ENCODE measurements around the gene HNRNPA0.
A peak's percentile ranks its signal among the peaks of the same experiment; 100 is the strongest.

HNRNPA0 gene

GRCh38 chr5:137727623-137728022 is 26.5 kb downstream of the HNRNPA0 start:
- no peak for DNase-seq (ENCODE audit: low spot score)

- DNase-seq (ENCODE audit: low spot score): no peak
Observed at GRCh38 chr5:137724251-137724650, 29.9 kb downstream of the HNRNPA0 start.

DNA sequence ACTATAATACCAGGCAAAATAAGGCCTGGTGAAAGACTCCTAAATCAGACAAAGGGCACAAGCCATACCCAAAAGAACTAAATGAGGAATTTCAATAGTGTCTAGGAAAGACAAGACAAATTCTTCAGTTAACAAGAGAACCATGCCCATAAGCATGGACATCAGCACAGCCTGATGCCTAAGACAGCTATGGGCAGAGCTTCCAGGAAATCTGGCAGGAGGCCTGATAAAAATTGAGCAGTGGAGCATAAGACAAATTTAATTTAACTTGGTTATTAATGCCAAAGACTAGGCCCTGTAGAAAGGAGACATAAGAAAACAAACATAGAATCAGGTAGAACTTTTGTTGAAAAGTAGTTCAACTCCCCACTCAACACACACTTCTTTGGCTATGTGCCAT is 35.6 kb downstream of the HNRNPA0 start:
- DNase-seq (ENCODE audit: low spot score): no peak

DNA sequence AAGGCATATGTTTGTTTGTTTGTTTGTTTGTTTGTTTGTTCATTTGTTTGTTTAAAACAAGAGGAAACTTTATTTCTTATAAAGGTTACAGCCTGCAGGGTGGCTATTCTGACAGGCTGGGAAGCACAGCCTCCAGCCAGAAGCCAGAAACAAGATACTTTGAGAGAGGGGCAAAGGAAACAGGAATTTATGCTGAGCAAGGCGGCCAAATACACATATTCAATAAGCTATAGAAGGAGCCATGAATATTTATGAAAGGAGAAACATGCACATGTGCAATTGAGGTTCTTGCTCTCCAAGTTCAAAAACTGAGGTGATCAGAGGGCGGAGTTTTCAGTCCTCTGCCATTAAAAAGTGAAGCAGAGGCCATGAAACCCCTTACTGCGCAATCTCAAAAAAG is 37.8 kb downstream of the HNRNPA0 start:
- DNase-seq (ENCODE audit: low spot score): no peak

GRCh38 chr5:137715456-137715855 is 38.7 kb downstream of the HNRNPA0 start:
- no peak for DNase-seq (ENCODE audit: low spot score)

- no peak for DNase-seq (ENCODE audit: low spot score)
Observed at GRCh38 chr5:137714946-137715345, 39.2 kb downstream of the HNRNPA0 start.

DNA sequence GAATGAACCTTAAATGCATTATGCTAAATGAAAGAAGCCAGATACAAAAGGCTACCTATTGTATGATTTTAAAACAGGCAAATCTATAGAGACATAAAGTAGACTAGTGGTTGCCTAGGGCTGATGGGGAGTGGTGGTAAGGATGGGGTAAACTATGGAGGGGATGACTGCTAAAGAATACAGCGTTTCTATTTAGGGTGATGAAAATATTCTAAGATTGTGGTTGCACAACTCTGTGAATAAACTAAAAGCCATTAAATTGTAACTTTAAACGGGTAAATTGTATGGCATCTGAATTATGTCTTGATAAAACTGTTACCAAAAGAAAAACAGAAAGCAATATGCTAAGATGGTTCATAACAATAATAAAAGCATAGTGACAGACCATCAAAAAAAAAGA is 39.7 kb downstream of the HNRNPA0 start:
- DNase-seq (ENCODE audit: low spot score): no peak

DNA sequence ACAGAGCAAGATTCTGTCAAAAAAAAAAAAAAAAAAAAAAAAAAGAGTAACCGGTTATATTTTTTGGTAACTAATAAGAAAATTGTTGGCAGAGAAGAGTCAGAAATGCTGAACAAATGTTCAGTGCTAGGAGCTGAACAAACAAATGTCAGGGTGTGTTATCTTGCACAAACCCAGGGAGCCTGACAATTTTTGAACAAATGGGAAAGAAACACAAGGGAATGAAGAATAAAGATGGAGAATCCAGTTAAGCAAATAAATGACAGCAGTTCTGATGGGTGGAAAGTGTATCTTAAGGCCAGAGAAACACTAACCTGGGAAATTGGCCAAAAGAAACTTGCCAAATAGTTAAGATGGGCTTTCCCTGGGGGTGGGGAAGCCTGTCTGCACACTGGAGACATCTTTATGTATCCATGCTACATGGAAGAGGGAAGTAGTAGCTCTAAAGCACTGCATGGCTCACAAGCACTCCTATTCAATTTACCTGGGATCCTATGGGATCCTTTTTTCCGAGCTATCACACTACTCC is 42.0 kb downstream of the HNRNPA0 start:
- no peak for DNase-seq (ENCODE audit: low spot score)

GRCh38 chr5:137710086-137710485 is 44.1 kb downstream of the HNRNPA0 start:
- no peak for DNase-seq (ENCODE audit: low spot score)

GRCh38 chr5:137708796-137709559 is 45.2 kb downstream of the HNRNPA0 start:
- no peak for DNase-seq (ENCODE audit: low spot score)

- DNase-seq (ENCODE audit: low spot score): no peak
Observed at GRCh38 chr5:137708062-137708461, 46.1 kb downstream of the HNRNPA0 start.

GRCh38 chr5:137706841-137707240 is 47.3 kb downstream of the HNRNPA0 start:
- no peak for DNase-seq (ENCODE audit: low spot score)

DNA sequence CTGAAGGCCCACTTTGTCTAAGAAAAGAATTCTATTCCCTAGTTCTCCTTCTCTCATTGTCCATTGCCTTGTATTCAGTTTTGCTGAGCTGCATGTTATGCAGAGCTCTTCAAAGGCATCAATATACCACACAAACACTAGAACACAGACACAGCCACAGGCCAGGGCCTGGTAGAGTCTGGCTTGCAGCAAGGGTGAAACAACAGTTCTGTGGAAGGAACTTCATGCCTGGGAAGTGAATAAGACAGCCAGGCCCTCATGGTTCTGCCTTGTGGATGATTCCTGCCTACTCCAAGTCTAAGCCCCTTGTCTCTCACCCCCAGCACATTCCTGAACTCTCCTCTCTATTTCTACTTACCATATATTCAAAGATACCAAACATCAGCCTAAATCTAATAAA is 49.1 kb downstream of the HNRNPA0 start:
- DNase-seq (ENCODE audit: low spot score): no peak

GRCh38 chr5:137703565-137703964 is 50.6 kb downstream of the HNRNPA0 start:
- DNase-seq (ENCODE audit: low spot score): no peak

- no peak for DNase-seq (ENCODE audit: low spot score)
Observed at GRCh38 chr5:137700282-137700680, 53.9 kb downstream of the HNRNPA0 start.

DNA sequence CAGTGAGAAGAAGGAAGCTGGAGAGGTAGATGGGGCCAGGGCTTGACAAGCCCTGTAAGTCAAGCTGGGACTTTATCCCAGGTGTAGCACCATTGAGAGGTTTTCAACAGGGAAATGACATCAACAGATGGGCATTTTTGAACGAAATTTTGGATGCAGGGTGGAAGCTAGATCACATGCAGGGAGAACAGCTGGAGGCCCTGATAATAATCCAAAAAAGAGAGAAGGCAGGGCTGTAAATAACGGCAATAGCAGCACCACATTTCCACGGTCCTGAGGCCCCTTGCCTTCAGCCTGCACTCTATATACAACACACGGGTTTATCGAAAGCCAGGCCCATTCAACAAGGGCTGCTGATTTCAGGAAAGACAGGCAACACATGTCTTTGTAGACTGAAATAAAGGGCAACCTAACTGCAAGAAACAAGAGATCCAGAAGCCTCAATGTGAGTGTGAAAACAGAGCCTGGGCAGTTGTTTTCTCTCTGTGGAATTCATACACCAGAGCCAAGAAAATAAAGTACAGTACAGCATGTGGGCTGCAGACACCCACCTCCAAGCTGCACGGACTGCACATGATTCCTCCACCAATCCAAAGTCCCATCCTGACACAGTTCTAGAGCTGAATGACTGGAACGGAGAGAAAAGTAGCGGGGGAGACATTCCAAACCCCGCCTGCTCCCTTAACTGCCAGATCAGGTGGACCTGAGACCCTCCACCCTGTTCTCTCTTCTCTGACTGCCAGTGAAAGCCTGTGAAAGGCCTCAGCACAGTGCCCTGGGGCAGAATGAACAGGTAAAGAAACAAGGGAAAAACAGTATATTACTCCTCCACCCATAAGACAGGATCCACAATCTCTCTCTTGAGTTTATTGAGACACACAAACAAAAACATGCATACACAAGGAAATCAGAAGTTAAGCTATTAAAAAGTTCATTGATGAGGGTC is 54.6 kb downstream of the HNRNPA0 start:
- DNase-seq (ENCODE audit: low spot score): no peak

GRCh38 chr5:137696481-137696880 is 57.7 kb downstream of the HNRNPA0 start:
- no peak for DNase-seq (ENCODE audit: low spot score)

DNA sequence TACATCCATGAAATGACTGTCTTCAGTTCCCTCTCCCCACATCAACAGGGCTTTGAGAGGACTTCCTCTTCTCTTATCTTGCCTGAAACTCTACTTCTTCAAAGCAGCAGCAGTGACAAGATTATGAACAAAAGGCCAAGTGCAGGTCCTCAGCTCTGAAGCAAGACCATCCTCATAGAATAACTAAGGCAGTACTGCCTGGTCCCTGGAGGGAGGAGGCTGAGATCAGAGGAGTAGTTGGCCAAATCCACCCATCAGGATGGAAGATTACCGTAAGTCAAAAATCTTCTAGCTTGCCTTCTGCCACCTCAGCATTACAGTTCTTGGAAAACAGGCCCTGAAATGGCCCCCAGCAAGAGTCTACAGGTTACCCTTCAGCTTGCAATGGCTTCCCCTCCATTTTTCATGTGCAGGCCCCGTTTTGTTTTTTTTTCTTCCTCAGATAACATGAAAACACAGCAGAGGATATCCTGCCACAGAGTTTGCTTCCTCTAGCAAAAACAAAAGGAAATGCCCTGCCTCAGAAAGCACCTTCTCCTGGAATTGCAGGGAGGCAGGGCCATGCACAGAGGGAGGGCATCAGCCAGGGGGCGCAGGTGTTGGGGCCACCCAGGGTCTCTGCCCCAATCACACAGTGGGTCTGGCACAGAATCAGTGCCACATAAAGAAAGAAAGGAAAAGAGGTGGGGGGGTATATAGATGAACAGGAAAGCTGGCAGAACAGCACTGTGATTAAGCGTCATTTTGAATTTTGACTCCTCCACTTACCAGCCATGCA is 58.3 kb downstream of the HNRNPA0 start:
- peak; percentile 17 for DNase-seq (ENCODE audit: low spot score)

All from iPS-NIHi11 (cell line).